Muscle of leg (tissue), 11 donors: Measurements from ENCODE around the gene SKIC2. TPM values are rescaled to one million over a fixed set of nuclear protein-coding genes. Genes with fewer than 3 reads are reported as not detected.
"Not testable (repeated sequence)": the region's sequence is repeated elsewhere in the genome, so short reads cannot be mapped to it uniquely, and the experiment has no call there.

Source experiments
- DNase-seq: peaks from one replicate; pipeline ENCODE4 v3.0.0; 2013
- H3K27ac ChIP-seq: one replicate; pipeline ENCODE4 v1.5.1; 2013; ENCODE audit warnings: mild to moderate bottlenecking, low read length, control low read depth
- H3K27me3 ChIP-seq: one replicate; pipeline ENCODE4 v1.6.1; 2013; ENCODE audit warnings: low read length; ENCODE audit not compliant: control insufficient read depth, insufficient read depth
- H3K36me3 ChIP-seq: one replicate; pipeline ENCODE4 v1.6.1; 2013; ENCODE audit warnings: low read length; ENCODE audit not compliant: control insufficient read depth, insufficient read depth
- H3K4me1 ChIP-seq: one replicate; pipeline ENCODE4 v1.6.1; 2013; ENCODE audit warnings: low read length; ENCODE audit not compliant: control insufficient read depth, insufficient read depth
- H3K4me3 ChIP-seq: one replicate; pipeline ENCODE4 v1.5.1; 2013; ENCODE audit warnings: low read length, control low read depth
- H3K9me3 ChIP-seq: replicated peaks from 2 replicates; pipeline ENCODE4 v1.6.1; 2013; ENCODE audit warnings: low read depth, low read length; ENCODE audit not compliant: control insufficient read depth
- WGBS: methylation state at CpG from one replicate; pipeline ENCODE4 v1.1.5; 2013; ENCODE audit warnings: missing lambda C conversion rate; ENCODE audit not compliant: insufficient coverage; 5-methylcytosine and 5-hydroxymethylcytosine counted together
- polyA plus RNA-seq, 8 donors: library from polyadenylated mRNA; unstranded; fragments of 120-200 nt; gene quantifications; one replicate each; pipeline versions ENCODE4 v1.2.1 to v1.2.3, GENCODE V29; 2013; ENCODE audit warnings: inconsistent platforms in 1 of 8, low replicate concordance in 1 of 8; ENCODE audit not compliant: insufficient read length in 8 of 8, insufficient read depth in 1 of 8
- total RNA-seq: library from RNA; stranded (reverse); fragments of 120-200 nt; gene quantifications from one replicate; pipeline ENCODE4 v1.2.4, GENCODE V29; 2013

The SKIC2 gene
- total and polyA plus RNA-seq, 9 donors, result 21.8 to 34.1 (median 30.7) TPM

DNA sequence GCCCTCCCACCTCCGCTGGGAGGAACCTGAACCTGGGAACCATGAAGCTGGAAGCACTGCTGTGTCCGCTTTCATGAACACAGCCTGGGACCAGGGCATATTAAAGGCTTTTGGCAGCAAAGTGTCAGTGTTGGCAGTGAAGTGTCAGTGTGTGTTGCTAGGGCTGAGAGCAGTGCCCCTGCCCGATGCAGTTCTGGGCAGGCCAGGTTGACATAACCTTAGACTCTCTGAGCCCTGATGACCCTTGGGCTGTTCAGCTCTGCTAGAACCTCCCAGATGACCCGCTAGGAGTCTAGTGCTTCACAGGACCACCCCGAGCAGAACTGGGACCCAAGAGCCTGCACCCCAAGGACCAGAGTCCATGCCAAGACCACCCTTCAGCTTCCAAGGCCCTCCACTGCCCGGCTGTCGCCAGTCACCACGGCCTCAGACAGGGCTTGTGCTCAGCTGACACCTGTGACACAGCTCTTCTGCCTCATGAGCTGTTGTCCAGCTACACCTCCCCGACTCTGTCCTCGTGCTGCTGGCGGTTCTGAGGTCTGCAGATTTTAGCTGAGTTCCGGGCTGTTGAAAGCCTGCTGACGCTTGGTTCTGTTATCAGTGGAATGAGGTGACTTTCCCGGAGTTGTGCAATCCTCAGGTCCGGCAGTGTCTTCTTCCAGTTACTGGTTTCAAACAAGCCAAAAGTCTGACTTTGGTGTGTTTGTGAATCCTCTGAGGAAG, 43.7 kb downstream of the SKIC2 start:
- DNase-seq, H3K9me3 ChIP-seq, H3K4me1 ChIP-seq, H3K27ac ChIP-seq, H3K36me3 ChIP-seq, H3K4me3 ChIP-seq, H3K27me3 ChIP-seq: not testable (repeated sequence)
- WGBS, result no CpG with 5 or more reads among the region's 15 CpGs

DNA sequence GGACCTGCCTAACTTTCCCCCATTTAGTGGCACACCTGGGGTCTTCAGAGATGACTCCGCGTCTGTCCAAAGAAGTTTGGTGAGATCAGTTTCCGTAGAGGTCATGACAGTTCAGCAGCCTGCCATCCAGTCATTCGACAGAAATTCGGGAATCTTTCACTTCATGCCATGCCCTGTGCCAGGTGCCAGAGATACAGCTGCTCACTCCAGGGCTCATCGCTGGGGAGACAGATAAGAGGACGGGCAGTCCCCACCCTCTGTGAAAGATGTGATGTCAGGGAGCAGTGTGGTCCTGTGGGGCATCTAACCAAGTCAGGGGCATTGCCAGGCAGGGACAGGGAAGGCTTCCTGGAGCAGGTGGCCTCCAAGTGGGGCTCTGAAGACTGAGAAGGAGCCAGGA, 44.3 kb downstream of the SKIC2 start:
- not testable (repeated sequence) for H3K27ac ChIP-seq, H3K4me3 ChIP-seq, H3K27me3 ChIP-seq, H3K9me3 ChIP-seq, H3K4me1 ChIP-seq, DNase-seq, H3K36me3 ChIP-seq
- no CpG with 5 or more reads among the region's 7 CpGs for WGBS

- H3K9me3 ChIP-seq, H3K27me3 ChIP-seq, H3K36me3 ChIP-seq, H3K4me1 ChIP-seq, DNase-seq, H3K27ac ChIP-seq, H3K4me3 ChIP-seq: not testable (repeated sequence)
- no CpG with 5 or more reads among the region's 4 CpGs for WGBS
Measured at GRCh38 chr6:32004393-32004792, 45.4 kb downstream of the SKIC2 start.

DNA sequence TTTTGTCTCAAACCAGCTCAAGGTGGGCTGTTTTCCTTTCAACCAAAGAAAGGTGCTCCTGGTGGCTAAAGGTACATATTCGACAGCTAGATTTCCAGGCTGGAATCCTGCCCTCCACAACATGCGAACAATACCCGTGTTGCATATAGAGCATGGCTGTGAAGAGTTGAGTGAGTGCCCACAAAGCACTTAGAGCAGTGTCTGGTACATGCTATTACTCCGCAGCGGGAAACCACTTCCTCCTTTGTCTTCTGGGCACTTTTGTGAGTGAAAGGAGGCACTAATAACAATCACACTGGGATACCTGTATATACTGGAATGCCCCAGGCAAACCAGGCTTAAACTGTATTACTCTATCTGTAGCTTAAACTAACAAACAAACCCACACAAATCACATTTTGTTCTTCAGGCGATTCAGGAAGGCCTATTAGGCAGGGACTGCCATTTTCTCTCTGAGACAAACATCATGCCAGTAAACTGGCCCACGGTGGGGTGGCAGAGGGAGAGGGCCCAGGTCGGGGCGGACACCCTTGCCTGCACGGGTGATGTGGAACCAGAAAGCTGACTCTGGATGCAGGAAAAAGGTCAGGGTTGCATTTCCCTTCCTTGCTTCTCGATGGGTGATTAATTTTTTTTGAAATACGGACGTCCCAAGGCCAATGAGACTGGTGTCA, 46.0 kb downstream of the SKIC2 start:
- not testable (repeated sequence) for DNase-seq, H3K4me3 ChIP-seq, H3K27ac ChIP-seq, H3K4me1 ChIP-seq, H3K9me3 ChIP-seq, H3K27me3 ChIP-seq, H3K36me3 ChIP-seq
- WGBS, result 69% methylated on average over 6 of the region's 13 CpGs

- not testable (repeated sequence) for DNase-seq, H3K27me3 ChIP-seq, H3K36me3 ChIP-seq, H3K27ac ChIP-seq, H3K9me3 ChIP-seq, H3K4me1 ChIP-seq, H3K4me3 ChIP-seq
- 73% methylated on average over 3 of the region's 9 CpGs for WGBS
Measured at GRCh38 chr6:32005538-32005880, 46.5 kb downstream of the SKIC2 start.

GRCh38 chr6:32005991-32006529, 47.1 kb downstream of the SKIC2 start:
- not testable (repeated sequence) for H3K36me3 ChIP-seq, H3K4me3 ChIP-seq, H3K9me3 ChIP-seq, DNase-seq, H3K27ac ChIP-seq, H3K4me1 ChIP-seq, H3K27me3 ChIP-seq
- no CpG with 5 or more reads among the region's 8 CpGs for WGBS

DNA sequence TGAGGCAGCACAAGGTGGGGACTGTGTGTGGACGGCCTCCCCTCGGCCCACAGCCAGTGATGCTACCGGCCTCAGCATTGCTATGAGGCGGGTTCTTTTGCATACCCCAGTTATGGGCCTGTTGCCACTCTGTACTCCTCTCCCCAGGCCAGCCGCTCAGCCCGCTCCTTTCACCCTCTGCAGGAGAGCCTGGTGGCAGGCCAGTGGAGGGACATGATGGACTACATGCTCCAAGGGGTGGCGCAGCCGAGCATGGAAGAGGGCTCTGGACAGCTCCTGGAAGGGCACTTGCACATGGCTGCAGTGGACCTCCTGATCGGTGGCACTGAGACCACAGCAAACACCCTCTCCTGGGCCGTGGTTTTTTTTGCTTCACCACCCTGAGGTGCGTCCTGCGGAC, 48.1 kb downstream of the SKIC2 start:
- not testable (repeated sequence) for DNase-seq, H3K36me3 ChIP-seq, H3K9me3 ChIP-seq, H3K4me1 ChIP-seq, H3K27ac ChIP-seq, H3K4me3 ChIP-seq, H3K27me3 ChIP-seq
- 70% methylated on average over 3 of the region's 12 CpGs for WGBS

DNA sequence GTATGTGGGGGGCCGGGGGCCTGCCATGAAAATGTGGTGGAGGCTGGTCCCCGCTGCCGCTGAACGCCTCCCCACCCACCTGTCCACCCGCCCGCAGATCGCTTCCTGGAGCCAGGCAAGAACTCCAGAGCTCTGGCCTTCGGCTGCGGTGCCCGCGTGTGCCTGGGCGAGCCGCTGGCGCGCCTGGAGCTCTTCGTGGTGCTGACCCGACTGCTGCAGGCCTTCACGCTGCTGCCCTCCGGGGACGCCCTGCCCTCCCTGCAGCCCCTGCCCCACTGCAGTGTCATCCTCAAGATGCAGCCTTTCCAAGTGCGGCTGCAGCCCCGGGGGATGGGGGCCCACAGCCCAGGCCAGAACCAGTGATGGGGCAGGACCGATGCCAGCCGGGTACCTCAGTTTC, 49.1 kb downstream of the SKIC2 start:
- H3K36me3 ChIP-seq, H3K4me1 ChIP-seq, H3K27ac ChIP-seq, H3K4me3 ChIP-seq, DNase-seq, H3K27me3 ChIP-seq, H3K9me3 ChIP-seq: not testable (repeated sequence)
- WGBS, result no CpG with 5 or more reads among the region's 24 CpGs

- H3K36me3 ChIP-seq, H3K9me3 ChIP-seq, H3K4me1 ChIP-seq, DNase-seq, H3K4me3 ChIP-seq, H3K27me3 ChIP-seq, H3K27ac ChIP-seq: not testable (repeated sequence)
- 20% methylated on average over 2 of the region's 12 CpGs for WGBS
Measured at GRCh38 chr6:32008616-32009015, 49.6 kb downstream of the SKIC2 start.

GRCh38 chr6:32009537-32009936, 50.6 kb downstream of the SKIC2 start:
- not testable (repeated sequence) for DNase-seq, H3K27ac ChIP-seq, H3K27me3 ChIP-seq, H3K9me3 ChIP-seq, H3K4me3 ChIP-seq, H3K36me3 ChIP-seq, H3K4me1 ChIP-seq
- WGBS, result no CpG with 5 or more reads among the region's 12 CpGs
